ENCODE results near the gene HOXB5.

The HOXB5 gene

GRCh38 chr17:48571826-48572417 is 21.7 kb downstream of the HOXB5 start:
- no peak for ATAC-seq

GRCh38 chr17:48571024-48571818 is 22.4 kb downstream of the HOXB5 start:
- TF ChIP-seq CSRNP3 (CRISPR knock-in tag; IDR thresholded peaks at IDR 0.05) (no peak), ZNF565 (CRISPR knock-in tag; conservative IDR thresholded peaks at IDR 0.05; ENCODE audit: low read depth) (no peak), CSDC2 (CRISPR knock-in tag; IDR thresholded peaks at IDR 0.05) (no peak), ARNTL (CRISPR knock-in tag; IDR thresholded peaks at IDR 0.05; ENCODE audit: borderline replicate concordance, low read depth) (no peak), GLIS3 (CRISPR knock-in tag; IDR thresholded peaks at IDR 0.05) (no peak), OSR1 (CRISPR knock-in tag; IDR thresholded peaks at IDR 0.05) (no peak), TOX (CRISPR knock-in tag; IDR thresholded peaks at IDR 0.05; ENCODE audit: borderline replicate concordance) (no peak), ESRRG (CRISPR knock-in tag; IDR thresholded peaks at IDR 0.05) (no peak), PPARA (CRISPR knock-in tag; IDR thresholded peaks at IDR 0.05; ENCODE audit: borderline replicate concordance) (no peak), RARB (CRISPR knock-in tag; IDR thresholded peaks at IDR 0.05) (no peak)
- no peak for ATAC-seq

More at GRCh38 chr17:48571826-48572417, 21.7 kb downstream of the HOXB5 start:
- no peak for TF ChIP-seq CSDC2 (CRISPR knock-in tag; IDR thresholded peaks at IDR 0.05)
- TF ChIP-seq SNAI2 (CRISPR knock-in tag; IDR thresholded peaks at IDR 0.05): no peak
- TF ChIP-seq ZNF565 (CRISPR knock-in tag; conservative IDR thresholded peaks at IDR 0.05; ENCODE audit: low read depth): no peak
- no peak for TF ChIP-seq POU6F1 (CRISPR knock-in tag; IDR thresholded peaks at IDR 0.05; ENCODE audit: borderline replicate concordance, low read depth)
- TF ChIP-seq RARB (CRISPR knock-in tag; IDR thresholded peaks at IDR 0.05): no peak
- no peak for TF ChIP-seq TCF4 (CRISPR knock-in tag; IDR thresholded peaks at IDR 0.05; ENCODE audit: borderline replicate concordance)
- no peak for TF ChIP-seq CSRNP3 (CRISPR knock-in tag; IDR thresholded peaks at IDR 0.05)
- TF ChIP-seq TOX (CRISPR knock-in tag; IDR thresholded peaks at IDR 0.05; ENCODE audit: borderline replicate concordance): no peak
- no peak for TF ChIP-seq BACH2 (CRISPR knock-in tag; IDR thresholded peaks at IDR 0.05; ENCODE audit: borderline replicate concordance)

GRCh38 chr17:48570325-48571023 is 23.1 kb downstream of the HOXB5 start:
- no peak; the same call in 2 of the 3 replicates for ATAC-seq
- no peak for TF ChIP-seq ARNTL (CRISPR knock-in tag; IDR thresholded peaks at IDR 0.05; ENCODE audit: borderline replicate concordance, low read depth)
- TF ChIP-seq BACH2 (CRISPR knock-in tag; IDR thresholded peaks at IDR 0.05; ENCODE audit: borderline replicate concordance): no peak
- no peak for TF ChIP-seq POU6F1 (CRISPR knock-in tag; IDR thresholded peaks at IDR 0.05; ENCODE audit: borderline replicate concordance, low read depth)
- TF ChIP-seq SNAI2 (CRISPR knock-in tag; IDR thresholded peaks at IDR 0.05): no peak
- TF ChIP-seq CREB5 (CRISPR knock-in tag; IDR thresholded peaks at IDR 0.05; ENCODE audit: low read depth): no peak
- no peak for TF ChIP-seq OSR1 (CRISPR knock-in tag; IDR thresholded peaks at IDR 0.05)
- no peak for TF ChIP-seq ZNF565 (CRISPR knock-in tag; conservative IDR thresholded peaks at IDR 0.05; ENCODE audit: low read depth)
- no peak for TF ChIP-seq ZFP3 (CRISPR knock-in tag; IDR thresholded peaks at IDR 0.05)
- TF ChIP-seq ESRRG (CRISPR knock-in tag; IDR thresholded peaks at IDR 0.05): no peak
- no peak for TF ChIP-seq ISL1 (CRISPR knock-in tag; IDR thresholded peaks at IDR 0.05)
- TF ChIP-seq TSHZ2 (CRISPR knock-in tag; IDR thresholded peaks at IDR 0.05): no peak
- TF ChIP-seq PATZ1 (CRISPR knock-in tag; IDR thresholded peaks at IDR 0.05; ENCODE audit: borderline replicate concordance): no peak
- no peak for TF ChIP-seq CSRNP3 (CRISPR knock-in tag; IDR thresholded peaks at IDR 0.05)
